Fibroblast of lung (primary cell): ENCODE measurements around the gene SLC13A3.

Experiments
- EZH2 ChIP-seq: IDR thresholded peaks from 2 replicates; pipeline ENCODE4 v1.5.1; 2012; ENCODE audit warnings: low read length, control low read depth, mild to moderate bottlenecking; ENCODE audit errors: missing control alignments
- TF ChIP-seq, protein P1 (sequence below), 2 donors: IDR thresholded peaks in 1 of 2; conservative IDR thresholded peaks in 1 of 2; 1 replicate in 1 of 2; 2 replicates in 1 of 2; pipeline ENCODE4 v1.5.1; 2011 to 2012; ENCODE audit warnings: low read length in 2 of 2, control low read depth in 1 of 2, inconsistent platforms in 1 of 2, low read depth in 1 of 2, mild to moderate bottlenecking in 1 of 2

DNA sequence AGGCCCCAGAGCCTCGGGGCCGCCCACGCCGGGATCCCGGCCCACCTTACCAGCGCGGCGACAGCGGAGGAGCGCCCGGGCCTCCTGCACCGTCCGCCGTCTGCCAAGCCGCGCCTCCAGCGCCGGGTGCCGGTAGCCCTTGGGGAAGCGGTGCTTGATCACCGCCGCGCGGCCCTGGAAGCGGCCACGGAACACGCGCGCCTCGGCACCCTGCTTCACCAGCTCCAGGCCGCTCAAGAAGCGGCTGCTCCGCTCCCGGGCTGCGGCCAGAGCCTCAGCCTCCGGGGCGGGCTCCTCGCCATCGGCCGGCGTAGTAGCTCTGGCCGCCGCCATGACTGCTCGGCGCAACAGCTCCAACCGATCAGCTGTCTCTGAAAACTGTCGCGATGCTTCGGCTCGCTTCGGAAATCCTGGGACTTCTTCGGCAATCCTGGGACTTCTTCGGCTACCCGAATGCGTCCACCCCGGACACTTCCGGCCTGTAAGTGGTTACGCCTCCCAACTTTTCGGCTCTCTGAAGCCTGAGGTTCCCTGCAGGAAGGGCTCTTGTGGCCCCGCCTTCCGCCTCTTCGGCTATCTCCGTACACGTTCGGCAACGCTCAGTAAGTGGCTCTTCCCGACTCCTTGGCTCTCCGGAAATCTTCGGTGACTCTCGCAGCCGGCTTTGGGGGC lies 38.0 kb upstream of the SLC13A3 start, which contains the start of gene TP53RK:
- TF ChIP-seq EZH2 = no peak
- TF ChIP-seq, protein P1, sequence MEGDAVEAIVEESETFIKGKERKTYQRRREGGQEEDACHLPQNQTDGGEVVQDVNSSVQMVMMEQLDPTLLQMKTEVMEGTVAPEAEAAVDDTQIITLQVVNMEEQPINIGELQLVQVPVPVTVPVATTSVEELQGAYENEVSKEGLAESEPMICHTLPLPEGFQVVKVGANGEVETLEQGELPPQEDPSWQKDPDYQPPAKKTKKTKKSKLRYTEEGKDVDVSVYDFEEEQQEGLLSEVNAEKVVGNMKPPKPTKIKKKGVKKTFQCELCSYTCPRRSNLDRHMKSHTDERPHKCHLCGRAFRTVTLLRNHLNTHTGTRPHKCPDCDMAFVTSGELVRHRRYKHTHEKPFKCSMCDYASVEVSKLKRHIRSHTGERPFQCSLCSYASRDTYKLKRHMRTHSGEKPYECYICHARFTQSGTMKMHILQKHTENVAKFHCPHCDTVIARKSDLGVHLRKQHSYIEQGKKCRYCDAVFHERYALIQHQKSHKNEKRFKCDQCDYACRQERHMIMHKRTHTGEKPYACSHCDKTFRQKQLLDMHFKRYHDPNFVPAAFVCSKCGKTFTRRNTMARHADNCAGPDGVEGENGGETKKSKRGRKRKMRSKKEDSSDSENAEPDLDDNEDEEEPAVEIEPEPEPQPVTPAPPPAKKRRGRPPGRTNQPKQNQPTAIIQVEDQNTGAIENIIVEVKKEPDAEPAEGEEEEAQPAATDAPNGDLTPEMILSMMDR (conservative IDR thresholded peaks at IDR 0.05 in 1 of 2, IDR thresholded peaks at IDR 0.05 in 1 of 2; ENCODE audit: low read depth in 1 of 2, low read length in 2 of 2) = peak in 1 of 2 donors; percentile 10
